K562 (cell line): Measurements from ENCODE around the gene MLX. TPM values are rescaled to one million over a fixed set of nuclear protein-coding genes. Genes with fewer than 3 reads are reported as not detected.

Experiments
- ATF6 ChIP-seq: sonication (generic); formaldehyde crosslinking; IDR thresholded peaks from 2 replicates; pipeline ENCODE4 v1.4.0; 2020; ENCODE audit warnings: mild to moderate bottlenecking, missing genetic modification reagents
- BACH1 ChIP-seq: fragments of 200-800 bp; sonication (Bioruptor generic); IDR thresholded peaks from 2 replicates; pipeline ENCODE4 v1.6.1; 2016; ENCODE audit warnings: missing genetic modification characterization, missing compliant biosample characterization
- DIDO1 ChIP-seq: fragments of 450-650 bp; IDR thresholded peaks from 2 replicates; pipeline ENCODE4 v1.6.1; 2016; ENCODE audit warnings: low read depth, missing biosample characterization, missing genetic modification characterization
- DNMT1 ChIP-seq: fragments of 450-650 bp; IDR thresholded peaks from 2 replicates; pipeline ENCODE4 v1.6.1; 2016; ENCODE audit warnings: antibody characterized with exemption, mild to moderate bottlenecking
- ETV1 ChIP-seq: fragments of 450-650 bp; conservative IDR thresholded peaks from 2 replicates; pipeline ENCODE4 v1.6.1; 2016; ENCODE audit warnings: missing genetic modification characterization, control low read depth, low read depth, missing compliant biosample characterization
- FOXM1 ChIP-seq, 2 experiments: fragments of 450-650 bp in 1 of 2; sonication (generic) in 1 of 2; formaldehyde crosslinking in 1 of 2; IDR thresholded peaks; 2 replicates each; pipeline versions ENCODE4 v1.6.1 to v1.9.0; 2017 to 2022; ENCODE audit warnings: low read depth in 2 of 2, mild to moderate bottlenecking in 2 of 2, missing genetic modification reagents in 1 of 2, moderate library complexity in 1 of 2
- LEF1 ChIP-seq: fragments of 450-650 bp; IDR thresholded peaks from 2 replicates; pipeline ENCODE4 v1.6.1; 2016; ENCODE audit warnings: mild to moderate bottlenecking
- MYC ChIP-seq, 2 experiments: fragments of 250-450 bp in 1 of 2; sonication (Bioruptor Pico) in 1 of 2; IDR thresholded peaks; 2 replicates each; pipeline versions ENCODE4 v1.5.1 to v1.6.1; 2012 to 2021; ENCODE audit warnings: low read depth in 2 of 2, borderline replicate concordance in 1 of 2, improper control_type of control experiment in 1 of 2, low read length in 1 of 2, mild to moderate bottlenecking in 1 of 2, moderate library complexity in 1 of 2
- NBN ChIP-seq: fragments of 450-650 bp; IDR thresholded peaks from 2 replicates; pipeline ENCODE4 v1.6.1; 2016; ENCODE audit warnings: low read depth, mild to moderate bottlenecking
- NR3C1 ChIP-seq: sonication (generic); formaldehyde crosslinking; IDR thresholded peaks from 2 replicates; pipeline ENCODE4 v1.8.1; 2022; ENCODE audit warnings: missing genetic modification reagents
- POLR3A ChIP-seq: IDR thresholded peaks from 2 replicates; pipeline ENCODE4 v1.6.1; 2011; ENCODE audit warnings: borderline replicate concordance, mild to moderate bottlenecking, moderate library complexity; ENCODE audit not compliant: insufficient read length, insufficient read depth; ENCODE audit errors: extremely low read depth
- RBM25 ChIP-seq: fragments of 200-400 bp; formaldehyde crosslinking; IDR thresholded peaks from 2 replicates; pipeline ENCODE4 v1.6.1; 2018; ENCODE audit warnings: low read length, low read depth, moderate library complexity; ENCODE audit not compliant: severe bottlenecking
- SAFB ChIP-seq: fragments of 200-400 bp; formaldehyde crosslinking; IDR thresholded peaks from 2 replicates; pipeline ENCODE4 v1.6.1; 2017; ENCODE audit warnings: low read depth, low read length, borderline replicate concordance
- U2AF1 ChIP-seq: fragments of 200-400 bp; formaldehyde crosslinking; optimal IDR thresholded peaks from 2 replicates; pipeline ENCODE3; 2017; ENCODE audit warnings: mild to moderate bottlenecking, low read depth, low read length, moderate library complexity
- ZBTB11 ChIP-seq, 3 experiments: fragments of 200-800 bp in 1 of 3; fragments of 250-450 bp in 1 of 3; fragments of 450-650 bp in 1 of 3; sonication (Bioruptor Pico) in 1 of 3; sonication (Bioruptor generic) in 1 of 3; formaldehyde crosslinking in 1 of 3; IDR thresholded peaks; 2 replicates each; pipeline versions ENCODE4 v1.6.1 to v1.8.0; 2016 to 2022; ENCODE audit warnings: mild to moderate bottlenecking in 2 of 3, missing genetic modification characterization in 2 of 3, missing compliant biosample characterization in 1 of 3, moderate library complexity in 1 of 3
- ZBTB8A ChIP-seq: fragments of 450-650 bp; IDR thresholded peaks from 2 replicates; pipeline ENCODE4 v1.6.1; 2018; ENCODE audit warnings: mild to moderate bottlenecking, moderate library complexity; ENCODE audit not compliant: partially characterized antibody
- ZNF217 ChIP-seq: sonication (generic); formaldehyde crosslinking; IDR thresholded peaks from 2 replicates; pipeline ENCODE4 v1.8.0; 2022; ENCODE audit warnings: mild to moderate bottlenecking, missing genetic modification reagents
- ZNF224 ChIP-seq: sonication (generic); formaldehyde crosslinking; IDR thresholded peaks from 2 replicates; pipeline ENCODE4 v1.8.0; 2022; ENCODE audit warnings: mild to moderate bottlenecking, missing genetic modification reagents
- ZNF253 ChIP-seq: fragments of 250-450 bp; sonication (Bioruptor Pico); conservative IDR thresholded peaks from 2 replicates; pipeline ENCODE4 v1.6.1; 2021; ENCODE audit warnings: mild to moderate bottlenecking
- ZNF41 ChIP-seq: fragments of 250-450 bp; sonication (Bioruptor Pico); conservative IDR thresholded peaks from 2 replicates; pipeline ENCODE4 v1.4.0; 2020; ENCODE audit warnings: mild to moderate bottlenecking
- ZNF445 ChIP-seq: fragments of 250-450 bp; sonication (Bioruptor Pico); IDR thresholded peaks from 2 replicates; pipeline ENCODE4 v1.4.0; 2020; ENCODE audit warnings: low read depth, mild to moderate bottlenecking, moderate library complexity
- polyA plus RNA-seq, 8 experiments: library from polyadenylated mRNA; depleted of rRNA in 4 of 8; stranded (reverse) in 5 of 8; unstranded in 3 of 8; fragments of >200 nt; fragmentation: Nextera tagmentation in 2 of 8; fragmentation: Illumina TruSeq in 1 of 8; extraction: Ambion mirVana in 2 of 8; extraction: Trizol in 1 of 8; gene quantifications; 2 replicates each; pipeline versions ENCODE4 v1.2.1 to v1.2.3, GENCODE V29; 2011 to 2014; ENCODE audit warnings: inconsistent platforms in 1 of 8, missing spikeins in 1 of 8
- total RNA-seq, 7 experiments: library from RNA; depleted of rRNA in 6 of 7; stranded (reverse); fragments of >200 nt in 6 of 7; fragmentation: Illumina TruSeq in 2 of 7; extraction: Trizol in 2 of 7; gene quantifications; 2 replicates each; pipeline versions ENCODE4 v1.2.1 to v1.2.3, GENCODE V29; 2011 to 2021; ENCODE audit warnings: low replicate concordance in 1 of 7

MLX gene
- total and polyA plus RNA-seq, 9 of the 15 experiments (the other 6 are each of a cell fraction or from before 2014, with no cell fraction given): 42.9 to 100 (median 58.9) TPM

- no peak for TF ChIP-seq ZBTB11 (CRISPR knock-in tag; IDR thresholded peaks at IDR 0.05)
- TF ChIP-seq POLR3A: no peak
- 0 out of 2 replicates have a peak, but pooled peaks have one; percentile 34 for TF ChIP-seq ZNF253
- no peak for TF ChIP-seq ZNF217
- TF ChIP-seq U2AF1: no peak
- TF ChIP-seq MYC (IDR thresholded peaks at IDR 0.05; ENCODE audit: low read depth, low read length): 0 out of 2 replicates have a peak, but pooled peaks have one; percentile 26
- no peak for TF ChIP-seq MYC (CRISPR knock-in tag; IDR thresholded peaks at IDR 0.05; ENCODE audit: borderline replicate concordance, low read depth)
- no peak for TF ChIP-seq FOXM1 (IDR thresholded peaks at IDR 0.05; ENCODE audit: low read depth)
- no peak for TF ChIP-seq FOXM1 (CRISPR knock-in tag; IDR thresholded peaks at IDR 0.05; ENCODE audit: low read depth)
- TF ChIP-seq ETV1 (tag): no peak
- TF ChIP-seq DIDO1 (tag): no peak
- no peak for TF ChIP-seq DNMT1
- TF ChIP-seq ATF6: no peak
- TF ChIP-seq ZBTB8A: no peak
- TF ChIP-seq NR3C1 (CRISPR knock-in tag): no peak
- TF ChIP-seq NBN: 0 out of 2 replicates have a peak, but pooled peaks have one; percentile 28
- TF ChIP-seq ZNF224 (CRISPR knock-in tag): no peak
- TF ChIP-seq RBM25: no peak
- no peak for TF ChIP-seq ZNF445 (CRISPR knock-in tag)
- no peak for TF ChIP-seq ZNF41 (CRISPR knock-in tag)
- TF ChIP-seq SAFB: 0 out of 2 replicates have a peak, but pooled peaks have one; percentile 58
- no peak for TF ChIP-seq BACH1 (tag)
- TF ChIP-seq LEF1: no peak
Observed at GRCh38 chr17:42517516-42517915, 49.4 kb upstream of the MLX start (continued).
